Stimulated activated naive CD4-positive, alpha-beta T cell (primary cell): ENCODE measurements around the gene SPTLC3.

Experiments used
- DNase-seq, 6 experiments: peaks; one replicate each; lab custom pipeline; 2025; lab: John Stamatoyannopoulos, UW

The SPTLC3 gene

DNA sequence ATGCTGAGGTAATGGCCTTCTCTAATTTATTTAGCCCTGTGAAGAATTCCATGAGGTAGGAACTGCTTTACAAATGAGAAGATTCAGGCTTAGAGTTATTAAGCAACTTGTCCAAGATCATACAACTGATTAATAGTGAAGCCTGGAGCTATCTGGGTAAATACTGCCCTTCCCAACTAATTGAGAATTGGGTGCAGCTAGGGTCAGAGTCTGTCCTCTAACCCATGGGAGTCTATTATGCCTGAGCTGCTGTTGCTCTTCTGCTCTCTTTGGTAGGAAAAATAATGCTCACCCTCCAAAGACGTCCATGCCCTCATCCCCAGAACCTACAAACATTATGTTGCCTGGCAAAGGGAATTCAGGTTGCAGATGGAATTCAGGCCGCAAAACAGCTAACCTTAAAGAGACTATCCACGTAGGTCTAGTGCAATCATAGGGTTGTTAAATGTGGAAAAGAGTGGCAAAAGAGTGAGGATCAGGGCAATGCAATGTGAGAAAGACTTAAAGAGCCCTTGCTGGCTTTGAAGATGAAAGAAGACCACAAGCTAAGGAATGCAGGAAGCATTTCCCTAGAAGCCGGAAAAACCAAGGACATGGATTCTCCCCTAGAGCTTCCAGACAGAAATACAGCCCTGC lies 90.1 kb downstream of the SPTLC3 start:
- no peak for DNase-seq

DNA sequence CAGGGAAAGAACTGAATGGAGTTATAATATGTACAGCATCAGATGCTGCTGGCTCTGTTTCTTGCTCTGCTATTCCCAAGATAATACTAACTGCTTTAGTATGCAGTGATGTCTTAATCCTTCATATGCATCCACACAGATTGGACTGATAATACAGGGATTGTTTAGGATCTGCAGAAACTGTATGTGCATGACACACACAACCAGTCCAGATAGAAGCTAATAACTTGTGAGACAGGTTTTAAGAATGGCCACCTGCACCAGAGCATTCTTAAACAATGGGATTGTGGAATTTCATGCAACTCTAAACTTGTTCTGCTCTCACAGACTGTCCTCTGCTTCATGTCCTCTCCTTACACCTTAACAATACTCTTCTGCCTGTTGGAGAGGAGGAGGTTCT lies 90.9 kb downstream of the SPTLC3 start:
- DNase-seq, result no peak

DNA sequence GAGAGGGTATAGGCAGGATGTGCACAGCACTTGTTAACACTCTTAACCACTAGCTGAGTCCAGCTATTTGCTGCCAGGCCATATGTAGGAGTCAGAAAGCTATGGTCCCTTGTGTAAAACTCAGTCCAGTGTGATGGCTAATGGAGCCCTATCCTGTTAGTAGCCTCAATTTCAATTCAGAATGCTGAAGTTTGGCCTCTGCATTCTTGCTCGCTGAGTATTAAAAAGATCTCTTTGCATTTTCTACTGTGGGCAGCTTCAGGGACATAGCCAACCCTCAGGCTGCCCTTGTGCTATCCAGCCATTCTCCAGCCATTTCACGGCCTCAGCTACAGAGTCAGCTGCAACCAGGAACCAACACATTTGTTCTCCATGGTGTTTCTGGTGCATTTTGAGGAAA lies 92.5 kb downstream of the SPTLC3 start:
- DNase-seq, result no peak

DNA sequence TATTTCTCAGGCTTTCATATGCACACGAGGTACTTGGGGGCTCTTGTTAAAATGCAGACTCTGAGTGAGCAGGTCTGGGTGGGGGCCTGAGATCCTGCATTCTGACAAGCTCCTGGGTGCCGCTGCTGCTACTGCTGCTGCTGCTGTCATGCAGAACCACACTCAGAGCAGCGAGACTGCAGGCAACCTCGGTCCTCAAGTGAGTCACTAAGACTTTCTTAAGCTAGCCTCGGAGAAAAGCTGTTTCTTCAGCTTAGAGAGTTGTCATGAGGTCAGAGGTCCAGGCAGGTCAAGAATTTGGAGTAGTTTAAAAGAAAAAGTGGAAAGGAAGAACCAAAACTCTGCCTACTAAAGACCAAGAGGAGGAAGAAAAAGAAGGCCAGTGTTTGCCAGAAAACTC lies 92.9 kb downstream of the SPTLC3 start:
- DNase-seq, result no peak

DNA sequence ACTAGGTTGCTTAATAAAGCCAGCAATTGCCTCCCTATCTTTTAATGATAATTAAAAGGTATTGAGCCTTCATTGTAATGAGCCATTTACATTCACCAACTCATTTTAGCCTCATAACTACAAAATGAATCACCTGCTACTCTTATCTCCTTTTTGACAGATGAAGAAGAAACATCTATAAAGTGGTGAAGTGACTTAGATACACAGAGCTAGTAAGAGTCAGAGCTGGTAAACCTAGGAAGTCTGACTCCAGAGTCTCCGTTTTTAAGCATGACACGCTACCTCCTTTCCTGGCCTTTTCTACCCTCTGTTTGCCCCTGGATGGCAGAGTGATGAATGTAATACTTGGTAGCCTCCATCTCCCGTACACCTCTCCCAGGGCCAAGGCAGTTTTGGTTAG lies 93.5 kb downstream of the SPTLC3 start:
- DNase-seq, result no peak

DNA sequence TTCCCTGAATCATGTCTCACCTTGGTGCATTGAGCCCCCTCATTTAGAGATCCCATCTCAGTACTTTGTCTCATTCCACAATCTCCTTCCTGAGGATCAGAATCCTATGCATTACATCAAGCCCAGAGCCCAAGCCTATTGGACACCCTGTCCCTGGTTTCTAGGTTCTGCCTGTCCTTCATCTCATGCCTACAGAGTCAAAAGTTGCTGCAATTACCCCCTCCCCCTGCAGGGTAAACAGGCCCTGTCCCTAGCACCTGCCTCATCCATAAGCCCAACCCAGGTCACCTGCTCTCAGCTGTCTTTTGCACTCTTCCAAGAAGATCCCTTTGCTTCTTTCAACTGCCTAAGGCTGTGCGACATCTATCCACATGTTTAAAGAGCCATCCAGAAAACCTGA lies 93.9 kb downstream of the SPTLC3 start:
- no peak for DNase-seq

DNA sequence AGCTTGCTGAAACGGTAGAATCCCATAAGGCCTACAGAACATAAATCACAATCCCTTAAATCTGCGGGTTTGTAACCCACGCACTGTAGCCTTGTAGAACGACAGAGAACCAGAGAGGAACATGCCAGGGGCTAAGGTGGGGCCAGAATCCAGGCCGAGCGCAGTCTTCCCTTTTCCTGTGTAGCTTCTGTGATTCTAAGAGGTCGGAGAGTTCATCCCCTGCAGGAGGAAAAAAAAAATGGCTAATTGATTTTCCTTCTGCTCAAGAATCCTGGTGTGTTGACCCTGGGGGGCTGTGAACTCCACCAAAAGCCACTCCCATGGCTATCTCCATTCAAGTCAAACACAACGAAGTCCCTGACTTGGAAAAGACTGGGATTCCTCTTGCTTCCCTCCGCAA lies 96.3 kb downstream of the SPTLC3 start:
- DNase-seq, result no peak

DNA sequence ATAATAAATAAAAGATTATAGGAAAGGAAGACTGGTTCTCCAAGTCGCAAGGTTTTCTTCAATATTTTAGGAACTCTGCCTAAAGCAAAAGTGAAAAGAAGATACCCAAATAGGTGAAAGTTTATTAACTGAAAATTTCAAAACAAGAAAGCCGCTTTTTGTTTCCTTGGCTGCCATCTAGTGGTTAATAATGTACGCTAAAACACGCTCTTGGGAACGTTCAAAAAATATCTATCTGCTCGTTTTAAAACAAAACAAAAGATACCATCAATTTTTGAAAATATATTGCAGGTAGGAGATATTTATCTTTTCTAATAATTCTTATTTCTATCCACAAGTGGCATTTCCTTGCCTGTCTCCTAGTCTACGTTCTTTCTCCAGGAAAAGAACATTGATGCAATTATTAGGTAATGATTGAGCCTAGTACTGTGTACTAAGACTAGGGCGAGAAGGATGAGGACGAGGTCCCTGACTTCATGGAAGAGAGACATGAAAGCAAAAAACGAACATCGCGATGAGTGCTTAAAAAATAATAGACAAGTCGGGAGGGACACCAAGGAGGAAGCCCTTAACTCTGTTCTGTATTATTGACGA lies 97.2 kb downstream of the SPTLC3 start:
- peak in 2 of 6 experiments; percentile 11 to 50 for DNase-seq

DNA sequence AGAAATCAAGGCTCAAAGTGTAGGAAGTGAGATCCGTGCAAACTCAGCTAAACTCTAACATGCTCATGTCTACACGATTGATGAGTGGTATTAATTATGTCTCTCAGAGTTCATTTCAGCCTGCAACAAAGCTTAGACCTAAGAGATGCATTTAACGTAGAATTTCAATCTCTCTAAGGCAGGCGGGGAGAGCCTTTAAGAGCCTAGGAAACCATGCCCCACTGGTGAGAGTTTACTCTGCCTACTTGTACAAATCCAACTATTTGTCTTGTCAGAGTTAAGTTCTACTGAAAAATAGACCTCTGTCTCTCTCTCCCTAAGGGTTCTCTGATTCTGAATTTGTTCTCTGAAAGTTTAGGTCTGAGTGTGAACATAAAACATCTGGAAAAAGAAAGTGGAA lies 100.9 kb downstream of the SPTLC3 start:
- DNase-seq, result no peak

DNA sequence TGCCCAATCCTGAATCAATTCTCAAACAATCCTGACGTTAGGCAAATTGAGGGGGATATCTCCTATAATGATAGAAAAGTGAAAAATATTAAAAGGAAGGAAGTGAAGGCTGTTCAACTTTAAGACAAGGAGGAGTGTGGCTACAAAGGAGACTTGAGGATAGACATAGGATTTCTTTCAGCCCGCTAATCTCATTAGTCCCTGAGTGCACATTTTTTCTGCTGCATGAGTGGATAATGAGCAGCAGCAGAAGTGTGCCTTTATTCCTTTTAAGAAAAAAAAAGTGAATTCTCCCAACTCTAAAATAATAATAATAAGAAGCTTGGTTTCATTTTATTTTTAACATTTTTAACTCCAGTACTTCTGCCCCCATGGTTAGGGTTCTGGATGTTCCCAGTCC lies 102.0 kb downstream of the SPTLC3 start:
- DNase-seq, result no peak

DNA sequence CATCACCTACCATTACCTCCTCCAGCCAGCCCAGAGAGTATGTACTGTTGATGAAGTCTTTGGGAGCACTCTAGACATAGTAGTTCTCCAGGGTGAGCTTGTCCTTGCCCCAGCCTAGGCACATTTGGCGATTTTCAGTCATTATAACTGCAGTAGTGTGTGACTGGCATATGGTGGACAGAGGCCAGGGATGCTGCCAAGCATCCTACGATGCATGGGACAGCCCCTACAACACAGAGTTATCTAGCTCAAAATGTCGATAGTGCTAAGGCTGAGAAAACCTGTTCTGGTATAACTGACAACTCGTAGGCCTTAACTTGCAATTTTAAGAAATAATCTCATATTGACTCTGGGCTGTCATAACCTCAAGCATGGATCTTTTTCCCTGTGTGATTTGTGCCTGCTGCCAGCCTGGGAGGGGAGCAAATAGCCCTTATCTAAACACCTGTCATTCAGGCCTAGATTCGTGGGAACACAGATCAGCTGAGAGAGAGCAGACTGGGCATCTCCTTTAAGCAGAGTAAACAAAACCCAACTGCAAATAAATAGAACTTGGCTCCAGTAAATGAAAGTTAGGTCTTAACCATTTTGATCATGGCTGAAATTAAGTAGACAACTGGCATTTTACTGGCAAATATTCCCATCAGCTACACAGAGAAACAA lies 102.6 kb downstream of the SPTLC3 start:
- no peak for DNase-seq

DNA sequence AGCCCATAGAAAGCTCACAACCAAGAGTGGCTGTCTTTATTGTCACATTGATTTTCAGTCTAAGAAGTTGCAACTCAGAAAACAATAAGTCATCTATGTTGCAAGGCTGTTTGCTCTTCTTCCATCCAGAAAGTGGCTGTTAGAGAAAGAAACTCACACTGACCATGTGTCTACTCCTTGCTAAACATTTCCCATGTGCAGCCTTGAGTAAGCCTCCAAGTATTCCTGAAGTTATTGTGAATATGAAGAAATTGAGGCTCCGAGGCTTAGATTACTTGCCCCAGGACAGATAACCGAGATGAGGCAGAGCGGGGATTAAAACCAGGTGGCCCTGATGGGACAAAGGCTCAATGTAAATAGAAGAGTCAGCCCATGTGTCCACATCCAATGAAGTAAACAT lies 105.0 kb downstream of the SPTLC3 start:
- DNase-seq, result no peak

GRCh38 chr20:13117200-13117599 lies 108.4 kb downstream of the SPTLC3 start:
- no peak for DNase-seq

GRCh38 chr20:13118676-13119075 lies 109.9 kb downstream of the SPTLC3 start:
- no peak for DNase-seq

DNA sequence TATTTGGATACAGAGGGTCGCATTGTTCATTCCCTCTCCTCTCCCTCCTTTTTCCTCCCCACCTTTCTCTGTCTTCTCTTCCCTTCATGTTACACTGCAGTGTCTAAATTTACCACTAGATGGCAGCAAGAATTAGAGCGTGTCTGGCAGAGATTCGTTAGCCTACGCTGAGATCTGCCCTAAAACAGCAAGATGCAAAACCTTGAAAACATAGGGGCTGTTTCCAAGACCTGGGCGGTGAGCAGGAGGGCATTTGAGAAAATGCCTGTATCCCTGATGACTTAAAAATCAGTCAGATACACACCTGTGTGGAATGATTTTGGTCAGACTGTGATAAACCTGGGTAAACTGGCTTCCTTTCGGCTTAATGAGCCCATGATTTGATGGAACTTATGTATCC lies 110.8 kb downstream of the SPTLC3 start:
- peak; percentile 11 to 81 (median 24) for DNase-seq

DNA sequence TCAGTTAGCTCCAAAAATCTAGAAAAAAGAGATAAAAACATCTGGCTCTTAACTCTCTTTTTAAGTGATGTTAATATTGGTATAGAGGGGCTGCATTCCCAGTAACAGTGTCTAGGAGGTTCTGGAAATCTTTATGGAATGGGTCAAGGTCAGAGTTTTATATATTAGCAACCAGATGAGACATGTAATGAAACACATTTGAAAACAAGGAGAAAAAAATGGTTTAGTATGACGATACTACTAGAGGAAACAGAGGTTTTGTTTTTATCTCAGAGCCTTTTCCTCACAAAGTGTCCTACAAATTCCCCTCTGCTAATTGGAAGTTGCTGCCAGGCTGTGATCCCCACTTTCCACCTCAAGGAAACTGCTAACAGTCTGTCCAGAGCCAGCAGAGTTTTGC lies 111.7 kb downstream of the SPTLC3 start:
- DNase-seq, result no peak

DNA sequence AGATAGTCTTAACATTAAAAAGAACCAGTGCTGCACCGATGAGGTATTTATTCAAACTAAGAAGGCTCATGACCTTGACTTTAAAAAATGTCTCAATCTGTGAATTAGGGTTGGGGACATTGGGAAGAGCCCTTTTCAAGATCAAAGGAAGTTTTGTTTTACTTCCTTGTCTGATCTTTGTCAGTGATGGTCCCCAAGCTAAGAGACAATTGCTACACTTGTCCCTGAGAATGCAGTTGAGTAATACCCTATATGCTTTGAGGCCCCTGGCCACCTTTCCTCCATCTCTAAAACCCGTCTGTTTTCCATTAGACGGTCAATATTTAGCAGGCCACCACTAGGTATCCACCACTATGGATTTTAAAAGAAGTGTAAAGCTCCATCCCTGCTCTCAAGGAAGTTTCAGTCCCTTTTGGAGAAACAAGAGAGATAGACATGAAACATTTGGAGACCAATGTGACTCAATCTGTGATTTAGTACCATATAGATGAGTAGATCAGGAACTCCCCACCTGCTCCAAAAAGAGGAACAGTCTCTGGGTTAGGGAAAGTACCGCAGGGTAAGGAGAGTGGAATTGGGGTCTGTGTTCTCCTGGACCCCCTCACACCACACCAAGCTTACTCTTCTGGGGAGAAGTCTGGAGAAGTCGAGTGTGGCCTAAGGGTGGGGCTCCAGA lies 113.2 kb downstream of the SPTLC3 start:
- DNase-seq, result no peak

DNA sequence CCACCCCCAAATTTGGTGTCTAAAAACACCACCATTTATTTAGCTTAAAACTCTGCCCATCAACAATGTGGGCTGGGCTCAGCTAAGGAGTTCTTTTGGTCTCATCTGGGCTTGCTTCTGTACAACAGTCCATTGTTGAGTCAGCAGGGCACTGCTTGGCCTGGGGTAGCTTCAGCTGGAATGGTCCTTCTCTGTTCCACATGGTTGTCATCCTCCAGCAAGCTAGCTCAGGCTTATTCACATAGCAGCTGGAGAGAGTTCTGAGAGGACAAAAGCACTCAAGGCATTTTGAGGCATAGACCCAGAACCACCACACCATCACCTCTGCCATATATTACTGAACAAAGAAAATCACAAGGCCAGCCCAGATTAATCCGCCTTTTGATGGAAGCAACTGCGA lies 116.7 kb downstream of the SPTLC3 start:
- DNase-seq, result no peak

DNA sequence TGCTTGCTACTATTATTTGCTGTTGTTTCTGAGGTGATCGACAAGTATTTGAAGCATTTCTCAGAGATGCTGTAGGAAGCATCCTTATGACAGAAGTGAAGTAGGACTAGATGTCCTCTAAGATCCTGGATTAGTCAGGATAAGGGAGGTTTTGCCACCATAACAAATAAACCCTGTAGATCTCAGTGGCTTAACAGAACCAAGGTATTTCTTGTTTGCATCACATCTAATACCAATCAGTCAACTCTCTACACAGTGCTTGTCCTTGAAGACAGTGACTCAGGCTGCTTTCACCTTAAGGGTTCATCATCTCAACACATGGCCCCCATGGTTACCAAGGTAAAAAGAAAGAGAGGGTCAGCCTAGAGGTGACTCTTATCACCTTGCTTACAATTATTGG lies 119.4 kb downstream of the SPTLC3 start:
- DNase-seq, result no peak

DNA sequence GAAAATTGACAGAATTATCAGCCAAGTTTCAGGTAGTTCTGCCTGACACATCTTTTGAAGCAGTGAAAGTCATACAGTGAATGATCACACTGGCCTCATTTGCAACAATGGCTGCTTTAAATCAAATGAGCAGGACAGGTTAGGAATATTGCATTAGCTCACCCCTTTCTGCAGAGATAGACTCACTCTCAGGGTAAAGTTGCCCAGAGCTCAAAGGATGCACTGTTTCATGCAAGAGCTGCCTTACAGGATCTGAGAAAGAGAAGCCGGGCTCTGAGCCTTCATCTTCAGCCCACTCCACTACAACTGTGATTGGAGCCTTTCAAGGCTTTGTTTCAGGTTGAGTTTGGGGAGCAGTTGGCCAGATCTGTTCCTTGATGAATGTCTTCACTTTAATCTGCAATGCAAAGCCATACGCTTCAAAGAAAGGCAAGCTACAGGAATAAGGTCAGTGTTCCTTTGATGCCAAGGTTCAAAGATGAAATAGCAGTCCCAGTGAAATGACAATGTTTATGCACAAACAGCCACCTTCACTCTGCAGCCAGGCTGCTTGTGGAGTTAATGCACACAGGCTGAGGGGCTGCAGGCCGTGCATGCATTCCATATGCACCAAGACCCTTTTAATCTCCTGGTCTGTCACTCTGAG lies 121.4 kb downstream of the SPTLC3 start:
- DNase-seq, result no peak

GRCh38 chr20:13130707-13131103 lies 121.9 kb downstream of the SPTLC3 start:
- DNase-seq, result no peak

GRCh38 chr20:13131688-13132087 lies 122.9 kb downstream of the SPTLC3 start:
- no peak for DNase-seq
